Left forelimb (tissue), 1 donor: ENCODE results near the gene PRDM5.

Source experiments
- DNase-seq: peaks from one replicate; pipeline ENCODE4 v3.0.0-alpha.2; 2018; ENCODE audit warnings: low spot score

Gene PRDM5

GRCh38 chr4:120903419-120903818 is 19.1 kb downstream of the PRDM5 start:
- DNase-seq = no peak

- DNase-seq = no peak
Observed at GRCh38 chr4:120902925-120903324, 19.6 kb downstream of the PRDM5 start.

GRCh38 chr4:120901731-120902130 is 20.8 kb downstream of the PRDM5 start:
- no peak for DNase-seq

DNA sequence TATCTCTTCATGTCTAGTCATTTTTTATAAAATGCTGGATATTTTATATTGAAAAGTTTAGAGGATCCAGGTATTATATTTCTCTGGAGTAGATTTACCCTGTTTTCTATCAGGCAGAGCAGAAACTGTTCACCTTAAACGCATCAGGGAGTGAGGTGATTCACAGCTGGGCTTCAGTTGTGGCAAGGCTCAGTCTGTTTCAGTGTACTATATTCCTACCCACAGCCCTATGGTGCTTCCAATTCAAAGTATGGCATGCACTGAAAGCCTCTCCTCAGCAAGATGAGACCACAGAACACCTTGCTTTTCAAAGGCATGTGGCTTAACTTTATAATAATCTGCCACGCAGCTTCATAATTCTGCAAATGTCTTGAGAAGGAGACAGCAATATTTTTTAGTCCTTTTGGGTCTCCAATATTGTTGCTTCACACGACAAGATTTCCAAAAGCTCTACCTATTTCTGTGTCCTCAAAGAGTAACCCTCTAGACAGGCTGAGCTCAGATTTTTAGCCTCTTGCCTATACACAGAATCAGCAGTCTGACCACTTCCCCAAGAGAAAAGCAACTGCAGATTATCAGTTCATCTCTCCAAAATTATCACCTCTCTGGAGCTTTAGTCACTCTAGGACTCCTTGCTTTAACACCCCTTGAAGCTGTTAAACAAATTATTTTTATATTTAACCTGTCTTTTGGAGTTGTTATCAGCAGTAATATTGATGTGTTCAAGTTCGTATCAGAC is 24.4 kb downstream of the PRDM5 start:
- no peak for DNase-seq

GRCh38 chr4:120895554-120895953 is 27.0 kb downstream of the PRDM5 start:
- no peak for DNase-seq

DNA sequence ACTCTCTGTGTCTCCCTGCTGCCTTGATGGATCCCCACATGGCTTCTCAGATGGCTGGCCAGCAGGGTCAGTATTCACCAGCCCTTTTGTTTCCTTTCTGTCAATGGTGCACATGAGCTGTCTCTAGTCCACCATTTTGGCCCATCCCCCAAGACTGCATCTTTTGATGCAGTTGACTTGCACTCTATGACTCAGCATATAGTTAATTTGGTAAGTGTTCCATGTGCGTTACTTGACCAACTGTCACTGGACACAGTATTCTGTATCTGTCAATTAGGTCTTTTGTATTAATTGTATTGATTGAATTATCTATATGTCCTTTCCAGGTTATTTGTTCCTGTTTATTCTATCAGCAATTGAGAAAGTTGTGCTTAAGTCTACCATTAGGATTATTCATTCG is 29.2 kb downstream of the PRDM5 start:
- DNase-seq = no peak

GRCh38 chr4:120886191-120886590 is 36.3 kb downstream of the PRDM5 start:
- DNase-seq = no peak

DNA sequence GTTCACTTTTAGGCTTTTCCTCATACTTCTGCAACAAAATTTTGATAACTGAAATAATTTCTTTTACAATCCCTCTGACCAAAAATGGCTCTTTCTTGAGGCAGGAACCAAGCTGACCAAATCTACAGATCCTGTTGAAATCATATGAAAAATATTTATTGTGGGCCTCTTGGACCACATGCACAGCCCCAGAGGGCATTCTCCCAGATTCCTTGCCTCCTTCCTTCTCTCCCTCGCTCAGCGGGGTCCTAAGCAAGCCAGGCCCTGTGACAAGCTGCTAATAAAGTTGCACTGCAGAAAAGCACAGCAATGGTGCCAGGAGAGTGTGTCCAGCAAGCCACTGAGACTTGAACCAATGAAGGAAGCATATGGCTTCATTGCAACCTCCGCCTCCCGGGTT is 40.7 kb downstream of the PRDM5 start:
- DNase-seq = no peak

GRCh38 chr4:120881351-120881750 is 41.2 kb downstream of the PRDM5 start:
- no peak for DNase-seq

- DNase-seq = no peak
Observed at GRCh38 chr4:120877021-120877420, 45.5 kb downstream of the PRDM5 start.

DNA sequence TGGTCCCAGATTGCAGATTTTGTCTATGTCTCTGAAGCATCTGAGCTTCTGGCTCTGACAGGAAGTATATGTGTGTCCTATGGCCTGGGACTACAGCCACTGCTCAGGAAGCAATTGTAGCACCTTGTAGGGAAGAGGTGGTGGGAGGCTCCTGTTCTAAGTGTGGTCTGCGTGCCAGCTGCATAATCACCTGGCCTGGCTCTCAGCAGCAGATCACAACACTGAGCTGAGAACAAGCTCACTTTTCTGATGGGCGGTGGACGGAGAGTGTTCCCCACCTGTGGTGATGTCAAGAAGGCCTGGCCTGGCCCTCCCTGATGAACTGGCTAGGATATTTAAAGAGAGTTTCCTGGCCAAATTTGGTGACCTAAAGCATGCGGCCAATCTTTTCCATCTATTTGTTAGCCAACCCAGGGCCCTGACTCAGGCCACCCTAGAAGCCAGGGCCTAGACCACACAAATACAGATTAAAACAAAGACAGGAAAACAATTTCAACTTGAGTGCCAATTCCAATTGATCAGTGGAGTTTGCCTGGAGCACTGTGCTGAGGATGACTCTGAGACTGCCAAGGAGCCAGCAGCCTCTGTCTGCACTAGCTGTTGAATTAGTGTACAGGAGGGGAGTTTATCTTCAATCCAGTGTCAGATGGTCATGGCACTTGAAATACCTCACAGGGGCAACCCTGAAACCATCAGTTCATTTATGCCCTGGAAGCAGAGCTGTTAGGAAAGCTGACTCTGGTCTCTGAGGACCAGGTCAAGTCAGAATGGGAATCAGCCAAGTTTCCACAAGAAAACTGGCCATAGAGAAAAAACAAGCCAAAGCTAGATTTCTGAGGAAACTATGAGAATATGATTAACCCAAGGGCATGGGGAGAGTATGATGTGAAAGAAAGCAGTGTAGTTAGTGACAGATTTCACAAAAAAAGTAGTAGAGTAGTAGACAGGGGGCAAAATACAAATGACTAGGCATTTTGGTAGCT is 47.4 kb downstream of the PRDM5 start:
- DNase-seq = no peak

- no peak for DNase-seq
Observed at GRCh38 chr4:120873554-120873953, 49.0 kb downstream of the PRDM5 start.

- DNase-seq = no peak
Observed at GRCh38 chr4:120871173-120871572, 51.4 kb downstream of the PRDM5 start.

DNA sequence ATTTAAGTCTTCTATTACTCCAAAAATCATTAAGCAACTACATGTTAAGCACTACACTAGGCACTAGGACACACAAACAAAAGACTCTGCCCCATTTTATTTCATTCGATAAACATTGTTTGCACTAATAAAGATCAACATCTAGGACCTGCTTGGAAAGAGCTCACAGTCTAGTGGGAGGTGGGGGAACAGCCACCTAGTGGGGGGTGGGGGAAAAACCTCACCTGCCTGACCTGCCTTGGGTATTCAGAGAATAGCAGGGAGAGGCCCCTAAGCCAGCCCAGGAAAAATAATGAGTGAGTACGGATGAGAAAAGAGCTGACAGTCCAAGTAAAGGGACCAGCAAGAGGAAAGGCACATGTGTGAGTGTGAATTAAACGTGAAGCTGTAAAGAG is 52.2 kb downstream of the PRDM5 start:
- no peak for DNase-seq

- DNase-seq = no peak
Observed at GRCh38 chr4:120869613-120870278, 52.8 kb downstream of the PRDM5 start.

DNA sequence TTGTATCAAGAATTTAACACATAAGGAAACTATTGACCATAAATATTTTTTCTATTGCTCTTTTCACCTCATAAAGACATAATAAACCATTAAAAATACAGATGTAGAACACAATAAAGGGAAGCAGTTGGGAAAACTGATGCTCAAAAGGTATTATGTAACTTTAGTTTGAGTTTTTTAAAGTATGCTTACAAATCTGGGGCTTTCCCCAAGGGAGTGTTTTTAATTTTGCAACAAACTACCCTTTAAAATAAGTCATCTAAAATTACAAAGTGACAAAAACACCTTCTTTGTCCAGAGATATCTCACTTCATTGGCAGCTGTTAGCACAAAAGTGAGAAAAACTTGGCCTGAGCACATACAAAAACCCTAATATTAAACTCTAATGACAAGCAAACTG is 55.0 kb downstream of the PRDM5 start:
- no peak for DNase-seq

DNA sequence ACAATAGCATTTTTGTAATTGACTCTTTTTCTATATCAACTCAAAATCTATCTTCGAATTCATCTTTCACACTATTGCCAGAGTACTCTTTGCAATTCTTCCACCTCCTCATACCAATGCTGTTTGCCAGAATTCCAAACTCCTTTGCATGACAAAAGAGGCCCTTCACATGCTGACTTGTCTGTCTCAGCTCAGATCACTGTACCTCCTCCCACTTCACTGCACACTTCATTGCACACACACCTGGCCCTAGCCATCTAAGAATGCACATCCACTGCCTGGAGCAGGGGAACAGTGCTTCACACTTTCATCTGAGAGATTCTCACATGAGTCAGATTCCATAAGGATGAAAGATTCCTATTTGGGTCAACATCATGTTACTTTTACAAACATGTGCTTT is 56.5 kb downstream of the PRDM5 start:
- no peak for DNase-seq

- no peak for DNase-seq
Observed at GRCh38 chr4:120864969-120865368, 57.6 kb downstream of the PRDM5 start.

GRCh38 chr4:120862432-120862831 is 60.1 kb downstream of the PRDM5 start:
- DNase-seq = no peak

DNA sequence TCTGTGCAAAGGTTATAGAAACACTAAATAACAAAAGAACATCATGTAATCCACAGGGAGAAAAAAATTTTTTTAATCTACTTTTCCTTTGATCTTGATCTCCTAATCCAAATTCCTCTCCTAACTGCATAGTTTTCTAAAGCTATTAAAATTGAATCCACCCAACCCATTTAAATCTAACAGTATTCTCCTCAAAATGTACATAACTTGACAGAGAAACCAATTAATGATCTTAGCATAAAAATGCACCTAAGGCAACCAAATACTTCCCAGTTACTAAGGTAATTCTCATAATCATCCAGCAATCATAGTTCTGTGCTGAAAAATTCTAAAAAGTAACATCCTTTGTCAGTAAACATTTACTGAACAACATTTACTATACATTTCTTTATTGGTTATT is 60.7 kb downstream of the PRDM5 start:
- no peak for DNase-seq

GRCh38 chr4:120858776-120859175 is 63.8 kb downstream of the PRDM5 start:
- no peak for DNase-seq

DNA sequence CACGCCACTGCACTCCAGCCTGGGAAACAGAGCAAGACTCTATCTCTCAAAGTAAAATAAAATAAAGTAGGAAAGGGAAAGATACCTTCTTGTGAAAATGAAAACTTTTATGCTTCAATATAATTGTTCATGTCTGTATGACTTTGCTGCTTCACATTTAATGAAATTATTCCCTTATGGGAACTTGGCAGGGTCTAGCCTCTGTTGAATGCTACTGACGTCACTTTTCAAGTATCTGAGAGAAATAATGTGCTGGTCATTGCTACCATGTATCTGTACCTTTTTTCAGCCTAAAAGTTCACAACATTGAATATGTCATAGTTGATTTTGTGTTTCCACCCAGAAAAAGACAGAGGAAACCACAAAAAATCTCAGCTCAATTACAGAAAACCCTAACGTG is 65.2 kb downstream of the PRDM5 start:
- DNase-seq = no peak

- no peak for DNase-seq
Observed at GRCh38 chr4:120856294-120856693, 66.2 kb downstream of the PRDM5 start.
